Measurements from ENCODE around the gene SLC25A23.
A peak's percentile ranks its signal among the peaks of the same experiment; 100 is the strongest.
"Not testable (repeated sequence)": the region's sequence is repeated elsewhere in the genome, so short reads cannot be mapped to it uniquely, and the experiment has no call there.

The SLC25A23 gene

DNA sequence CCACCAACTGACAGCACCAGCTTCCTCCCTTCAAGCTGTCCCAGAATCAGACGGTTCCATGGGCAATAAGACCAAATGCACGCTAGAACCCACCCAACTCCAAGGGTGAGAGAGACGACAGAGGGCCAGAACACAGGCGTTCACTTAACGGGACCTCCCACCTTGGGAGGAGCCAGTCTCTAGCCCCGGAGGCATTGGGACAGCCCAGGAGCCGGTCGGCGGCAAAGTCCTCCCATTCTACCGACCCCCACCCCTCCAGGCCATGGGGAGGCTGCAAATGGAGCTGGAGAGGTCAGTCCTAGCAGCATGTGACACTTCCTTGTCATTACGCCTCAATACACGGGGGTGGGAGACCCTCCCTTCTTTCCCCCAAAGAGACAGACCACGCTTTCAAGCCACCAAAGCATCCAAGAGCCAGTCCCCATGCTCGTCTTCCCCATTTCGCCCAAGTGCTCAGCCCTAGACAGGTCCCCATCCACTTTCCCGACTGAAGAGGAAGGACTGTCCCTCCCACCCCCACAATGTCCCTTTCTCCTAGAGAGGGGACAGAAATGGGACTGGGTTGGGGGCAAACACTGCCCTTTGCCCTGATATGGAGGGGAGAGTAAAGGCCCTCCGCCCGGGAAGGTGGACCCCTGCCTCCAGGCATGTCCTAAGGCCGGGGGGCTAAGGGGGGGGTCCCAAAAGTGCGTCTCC is 35.9 kb downstream of the SLC25A23 start:
- DNase-seq = peak; percentile 27 to 67

- DNase-seq = no peak
Measured at GRCh38 chr19:6421075-6422014, 38.2 kb downstream of the SLC25A23 start.

GRCh38 chr19:6418562-6418932 is 41.0 kb downstream of the SLC25A23 start:
- DNase-seq = no peak

DNA sequence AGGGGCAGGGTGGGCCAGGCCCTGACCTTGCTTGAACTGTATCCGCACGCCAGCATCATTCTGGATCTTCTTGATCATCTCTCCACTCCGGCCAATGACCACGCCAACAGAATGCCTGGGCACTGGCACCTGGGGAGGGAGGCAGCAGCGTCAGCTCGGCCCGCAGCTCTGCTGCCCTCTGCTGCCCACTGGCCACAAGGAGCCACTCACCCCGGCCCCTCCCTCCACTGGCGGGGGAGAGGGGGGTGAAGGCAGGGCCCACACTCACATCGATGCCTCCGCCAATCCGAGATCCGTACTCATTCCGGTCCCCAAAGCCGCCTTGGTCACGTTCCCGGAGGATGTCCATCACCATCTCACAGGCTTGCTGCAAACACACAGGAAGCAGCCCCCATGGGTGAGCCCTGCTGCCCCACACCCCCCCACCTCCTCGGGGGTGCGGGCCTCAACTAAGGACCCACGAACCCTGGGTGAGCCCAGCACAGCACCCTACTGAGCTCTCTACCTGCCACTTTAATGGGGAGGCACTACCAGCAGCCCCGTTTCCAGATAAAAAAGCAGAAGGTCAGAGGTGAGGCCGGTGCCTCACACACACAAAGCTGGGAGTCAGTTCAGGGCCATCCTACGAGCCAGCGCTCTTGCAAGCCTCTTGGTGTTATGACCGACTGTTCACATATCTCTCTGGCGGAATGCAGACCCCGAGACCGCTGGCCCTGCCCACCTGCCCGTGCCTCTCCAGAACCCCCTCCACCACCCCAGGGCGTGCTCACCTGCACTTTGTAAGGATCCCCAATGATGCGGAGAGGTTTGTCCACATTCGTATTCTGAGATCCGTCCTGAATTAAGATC is 41.7 kb downstream of the SLC25A23 start:
- DNase-seq = no peak

- DNase-seq = no peak
Measured at GRCh38 chr19:6416658-6417405, 42.8 kb downstream of the SLC25A23 start.

- no peak for DNase-seq
Measured at GRCh38 chr19:6415591-6416190, 43.9 kb downstream of the SLC25A23 start.

GRCh38 chr19:6414793-6415590 is 44.6 kb downstream of the SLC25A23 start:
- DNase-seq = no peak

DNA sequence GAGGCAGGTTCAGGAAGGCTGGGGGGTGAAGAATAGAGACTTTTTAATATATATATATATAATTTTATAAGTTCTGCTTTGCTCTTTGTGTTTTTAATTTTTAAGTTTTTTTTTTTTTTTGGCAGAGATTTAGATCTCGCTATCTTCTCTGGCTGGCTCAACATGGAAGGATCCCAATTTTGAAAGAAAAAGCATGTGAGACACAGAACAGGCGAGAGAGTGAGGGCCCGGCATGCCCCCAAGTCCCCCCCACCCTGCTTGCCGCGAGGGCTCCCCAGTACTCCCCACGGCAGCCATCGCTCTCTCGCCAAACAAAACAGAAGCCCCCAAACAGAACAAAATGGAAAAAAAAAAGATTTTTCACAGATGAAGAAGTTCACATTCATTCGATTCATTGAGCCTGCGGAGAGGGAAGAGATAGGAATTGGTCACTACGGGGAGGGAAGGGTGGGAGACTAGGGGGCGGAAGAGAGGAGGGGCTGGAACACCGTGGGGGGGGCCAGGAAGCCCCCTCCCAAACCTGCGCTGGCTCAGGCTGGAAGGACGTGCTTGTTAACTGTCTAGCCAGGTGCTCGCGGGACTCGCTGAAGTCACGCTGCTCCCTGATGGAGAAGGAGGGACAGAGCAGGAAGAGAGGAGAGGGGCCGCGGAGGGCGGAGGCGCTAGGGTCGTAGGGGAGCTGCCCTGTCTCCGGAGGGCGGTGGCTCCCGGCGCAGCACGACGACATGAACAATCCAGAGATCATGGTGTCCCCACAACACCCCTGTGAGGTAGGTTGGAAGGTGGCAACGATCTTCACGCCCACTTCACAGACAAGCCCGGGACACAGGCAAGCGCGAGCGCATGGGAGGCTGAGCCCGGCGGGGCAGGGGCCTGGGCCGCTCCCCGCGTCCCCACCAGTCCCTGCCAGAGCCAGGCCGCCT is 45.6 kb downstream of the SLC25A23 start:
- DNase-seq = no peak

GRCh38 chr19:6413291-6413690 is 46.3 kb downstream of the SLC25A23 start:
- no peak for DNase-seq

GRCh38 chr19:6412447-6413091 is 47.0 kb downstream of the SLC25A23 start:
- no peak for DNase-seq

GRCh38 chr19:6412061-6412446 is 47.5 kb downstream of the SLC25A23 start:
- DNase-seq = no peak

- DNase-seq = no peak
Measured at GRCh38 chr19:6409346-6409745, 50.2 kb downstream of the SLC25A23 start.

- DNase-seq = no peak
Measured at GRCh38 chr19:6406401-6406800, 53.2 kb downstream of the SLC25A23 start.

- no peak for DNase-seq
Measured at GRCh38 chr19:6402837-6403608, 56.6 kb downstream of the SLC25A23 start.

- DNase-seq = no peak
Measured at GRCh38 chr19:6402058-6402457, 57.5 kb downstream of the SLC25A23 start.

GRCh38 chr19:6400062-6400944 is 59.3 kb downstream of the SLC25A23 start:
- not testable (repeated sequence) for DNase-seq

DNA sequence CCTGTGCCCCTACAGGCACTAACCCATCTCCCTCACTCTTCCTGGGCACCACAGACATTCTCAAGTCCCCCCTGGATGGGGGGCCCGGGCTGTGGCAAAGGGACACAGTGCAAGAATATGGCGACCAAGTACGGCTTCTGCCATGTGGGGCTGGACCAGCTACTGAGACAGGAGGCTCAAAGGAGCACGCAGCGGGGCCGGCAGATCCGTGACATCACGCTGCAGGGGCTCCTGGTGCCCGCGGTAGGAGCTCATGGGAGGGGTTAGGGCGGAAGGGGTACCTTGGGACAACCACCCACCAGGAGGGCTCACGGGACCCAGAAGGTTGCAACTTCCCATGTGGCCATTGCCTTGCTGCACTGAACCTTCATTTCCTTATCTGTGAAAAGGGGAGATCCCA is 63.3 kb downstream of the SLC25A23 start:
- DNase-seq = no peak

DNA sequence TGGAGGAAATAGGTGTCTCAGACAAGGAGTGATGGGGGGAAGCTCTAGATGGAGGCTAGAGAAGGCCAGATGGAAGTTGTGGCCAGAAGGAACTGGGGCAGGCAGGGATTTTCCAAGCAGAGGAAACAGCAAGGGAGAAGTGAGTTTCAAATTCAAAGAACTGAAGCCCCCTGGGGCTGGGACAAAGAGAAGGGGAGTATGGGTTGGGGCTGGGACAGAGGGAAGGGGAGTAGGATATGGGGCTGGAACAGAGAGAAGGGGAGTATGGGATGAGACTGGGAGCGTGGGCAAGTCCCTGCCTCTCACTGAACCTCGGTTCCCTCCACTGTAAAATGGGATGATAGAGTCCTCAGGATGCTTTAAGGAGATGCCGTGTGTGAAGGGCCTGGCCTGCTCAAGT is 64.8 kb downstream of the SLC25A23 start:
- DNase-seq = no peak
